Stimulated activated CD8-positive, alpha-beta memory T cell treated with anti-CD3 and anti-CD28 coated beads, Interleukin-12 subunit alpha, Interleukin-12 subunit beta, amount 100 ng/mL, for 24 hours (primary cell): ENCODE results near the gene GPC1.

Source experiments
- DNase-seq: peaks from one replicate; pipeline ENCODE4 v3.0.0-alpha.2; 2020; ENCODE audit errors: extremely low read depth

The GPC1 gene

DNA sequence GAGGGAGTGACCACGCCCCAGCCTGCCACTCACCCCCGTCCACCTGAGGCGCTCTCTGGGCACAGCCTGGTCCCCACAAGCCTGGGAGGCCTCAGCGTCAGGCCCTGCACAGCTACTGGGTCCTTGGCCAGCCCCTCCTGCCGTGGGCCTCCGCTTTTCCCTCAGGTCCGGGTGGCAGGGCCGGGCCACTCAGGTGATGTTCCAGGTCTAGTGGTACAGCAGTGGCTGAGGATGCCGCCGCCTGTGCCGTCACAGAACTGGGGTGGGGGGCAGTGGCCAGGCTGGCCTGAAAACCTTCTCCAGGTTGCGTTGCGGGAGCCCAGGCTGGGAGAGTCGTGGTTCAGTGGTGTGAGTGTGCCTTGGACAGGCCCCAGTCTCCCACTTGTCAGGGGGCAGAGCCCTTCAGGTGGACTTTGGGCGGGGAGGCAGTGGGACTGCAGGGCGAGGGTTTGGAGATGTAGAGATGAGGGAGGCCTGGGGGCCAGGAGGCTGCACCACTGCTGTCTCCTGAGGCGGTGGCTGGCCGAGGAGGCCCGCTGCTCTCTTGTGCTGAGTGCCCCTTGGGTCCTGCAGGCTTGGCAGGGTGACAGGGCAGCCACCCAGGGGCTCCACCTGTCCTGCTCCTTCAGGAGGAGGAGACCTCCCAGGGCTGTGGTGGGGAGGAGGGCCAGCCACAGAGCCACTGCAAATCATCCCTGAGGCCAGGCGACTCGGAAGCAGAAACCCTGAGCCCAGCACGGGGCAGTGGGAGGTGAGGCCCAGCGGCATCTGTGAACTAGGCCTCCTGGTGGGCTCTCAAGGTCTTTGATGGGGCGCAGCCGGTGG lies 7.6 kb downstream of the GPC1 start:
- DNase-seq: no peak

DNA sequence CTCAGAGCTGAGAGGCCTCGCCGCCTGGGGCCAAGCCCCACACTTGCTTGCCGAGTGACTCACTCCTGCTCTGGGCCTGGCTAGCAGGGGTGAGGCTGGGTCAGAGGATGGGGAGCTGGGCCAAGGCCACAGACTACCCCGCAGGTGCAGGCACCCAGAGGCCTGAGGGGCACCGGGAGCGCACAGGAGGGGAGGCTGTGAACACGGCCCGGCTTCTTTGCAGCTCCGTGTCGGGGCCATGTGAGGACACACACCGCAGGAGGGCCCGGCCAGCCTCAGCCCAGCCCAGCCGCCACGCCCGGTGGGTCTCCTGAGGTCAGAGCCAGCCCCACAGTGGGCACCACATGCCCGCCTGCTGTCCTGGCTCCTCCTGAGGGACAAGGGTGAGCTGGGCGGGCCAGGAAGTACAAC lies 8.4 kb downstream of the GPC1 start:
- no peak for DNase-seq

DNA sequence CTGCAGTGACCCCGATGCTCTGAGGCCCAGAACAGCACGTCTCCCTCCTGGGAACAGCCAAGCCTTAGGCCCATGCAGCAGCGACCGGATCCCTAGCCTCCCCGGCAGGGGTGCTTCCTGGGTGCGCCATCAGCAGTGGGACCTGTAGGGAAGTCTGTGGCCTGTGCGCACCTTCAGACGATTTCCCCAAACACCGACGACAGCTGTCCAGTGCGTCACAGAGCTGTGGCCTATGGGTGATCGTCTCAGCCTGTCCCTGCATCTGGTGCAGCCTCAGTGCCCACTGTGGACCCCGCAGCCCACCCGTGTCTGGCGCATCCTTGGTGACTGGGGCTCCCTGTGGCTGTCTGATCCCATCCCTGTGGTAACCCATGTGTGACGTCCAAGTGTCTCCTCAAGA lies 9.0 kb downstream of the GPC1 start:
- DNase-seq: no peak

DNA sequence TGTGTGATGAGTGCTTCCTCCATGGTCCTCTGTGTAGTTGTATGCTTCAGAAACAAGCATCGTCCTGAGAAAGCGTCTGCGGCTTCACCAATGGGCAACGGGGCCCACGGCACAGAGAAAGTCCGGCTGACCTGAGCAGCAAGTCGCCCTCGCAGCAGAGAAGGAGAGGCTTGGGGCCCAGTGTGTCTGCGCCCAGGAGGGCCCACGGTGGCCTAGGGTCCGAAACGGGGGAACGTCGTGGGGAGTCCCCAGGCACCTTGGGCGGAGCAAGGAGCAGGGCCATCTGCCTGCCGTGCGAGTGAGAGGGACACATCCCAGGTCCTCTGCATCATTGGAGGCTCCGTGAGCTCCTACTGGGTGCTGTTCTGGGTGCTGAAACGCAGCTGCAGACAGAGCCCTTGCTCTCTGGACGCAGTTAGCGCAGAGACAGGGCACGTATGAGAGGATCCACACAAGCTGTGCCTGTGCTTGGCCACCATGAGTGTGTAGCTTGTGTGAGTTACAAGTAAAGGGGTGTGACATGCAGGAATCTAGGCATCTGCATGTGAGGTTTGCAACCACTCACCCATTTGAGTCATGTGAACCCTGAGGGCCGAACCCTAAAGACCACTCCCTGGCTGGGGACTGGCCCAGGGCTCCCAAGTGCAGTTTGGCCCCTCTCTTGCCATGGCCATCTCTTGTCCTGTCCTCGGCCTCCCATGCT lies 10.6 kb downstream of the GPC1 start:
- DNase-seq: no peak

DNA sequence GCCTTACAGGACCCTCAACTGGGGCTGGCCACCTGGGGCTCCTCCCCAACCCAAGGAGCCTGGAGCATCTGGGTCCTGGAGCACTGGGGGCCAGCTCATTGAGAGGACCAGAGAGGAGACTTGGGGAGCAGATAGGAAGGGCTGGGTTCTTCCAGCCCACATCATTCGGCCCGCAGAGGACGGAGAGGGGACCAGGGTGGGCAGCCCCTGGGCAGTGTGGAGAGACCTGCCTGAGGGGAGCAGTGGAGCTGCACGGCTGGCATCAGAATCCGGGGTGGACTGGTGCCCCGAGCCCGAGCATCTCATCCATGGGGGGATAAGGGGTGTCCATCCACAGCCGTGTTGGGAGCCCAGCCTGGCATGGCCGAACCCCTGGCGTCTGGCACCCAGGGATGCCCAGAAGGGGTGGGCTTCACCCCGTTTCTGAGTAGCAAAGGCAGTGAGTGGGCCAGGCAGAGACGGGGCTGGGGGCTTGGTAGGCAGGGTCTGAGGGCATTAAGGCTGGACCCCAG lies 11.3 kb downstream of the GPC1 start:
- no peak for DNase-seq

DNA sequence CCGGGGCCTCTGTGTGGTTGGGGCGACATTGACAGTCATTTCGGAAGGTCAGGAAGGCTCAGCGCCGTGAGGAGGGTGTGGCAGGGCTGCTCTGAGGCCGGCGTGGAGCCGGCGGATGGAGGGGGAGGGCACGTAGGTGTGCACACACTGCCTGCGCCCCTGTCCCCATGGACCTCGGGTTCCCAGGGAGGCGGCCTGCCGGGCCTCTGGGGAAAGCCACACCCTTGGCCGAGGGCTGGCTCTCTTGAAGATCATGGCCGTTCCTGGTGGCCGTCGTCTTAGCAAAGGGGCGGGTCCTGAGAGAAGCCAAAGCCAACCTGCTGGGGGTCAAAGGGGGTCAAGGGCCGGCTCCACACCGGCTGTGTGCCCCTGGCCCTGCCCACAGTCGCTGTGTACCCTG lies 11.9 kb downstream of the GPC1 start:
- DNase-seq: no peak

DNA sequence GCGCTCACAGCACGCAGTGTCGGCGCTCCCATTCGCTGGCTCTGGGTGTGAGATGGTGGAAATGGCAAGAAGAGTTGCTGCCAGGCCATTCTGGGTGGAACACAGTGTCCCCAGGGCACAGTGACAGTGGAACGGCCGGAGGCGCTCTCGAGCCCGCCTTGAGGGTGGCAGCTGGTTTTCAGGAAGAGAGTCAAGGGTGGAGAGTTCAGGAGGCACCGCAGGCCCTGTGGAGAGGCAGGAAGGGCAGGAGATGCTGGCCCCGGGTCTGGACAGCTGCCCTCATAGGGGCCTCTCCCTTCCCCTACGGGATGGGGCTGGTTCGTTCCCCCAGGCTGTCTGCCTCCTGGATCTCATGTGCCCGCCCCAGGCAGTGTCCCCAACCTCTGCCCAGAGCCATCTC lies 12.5 kb downstream of the GPC1 start:
- no peak for DNase-seq

DNA sequence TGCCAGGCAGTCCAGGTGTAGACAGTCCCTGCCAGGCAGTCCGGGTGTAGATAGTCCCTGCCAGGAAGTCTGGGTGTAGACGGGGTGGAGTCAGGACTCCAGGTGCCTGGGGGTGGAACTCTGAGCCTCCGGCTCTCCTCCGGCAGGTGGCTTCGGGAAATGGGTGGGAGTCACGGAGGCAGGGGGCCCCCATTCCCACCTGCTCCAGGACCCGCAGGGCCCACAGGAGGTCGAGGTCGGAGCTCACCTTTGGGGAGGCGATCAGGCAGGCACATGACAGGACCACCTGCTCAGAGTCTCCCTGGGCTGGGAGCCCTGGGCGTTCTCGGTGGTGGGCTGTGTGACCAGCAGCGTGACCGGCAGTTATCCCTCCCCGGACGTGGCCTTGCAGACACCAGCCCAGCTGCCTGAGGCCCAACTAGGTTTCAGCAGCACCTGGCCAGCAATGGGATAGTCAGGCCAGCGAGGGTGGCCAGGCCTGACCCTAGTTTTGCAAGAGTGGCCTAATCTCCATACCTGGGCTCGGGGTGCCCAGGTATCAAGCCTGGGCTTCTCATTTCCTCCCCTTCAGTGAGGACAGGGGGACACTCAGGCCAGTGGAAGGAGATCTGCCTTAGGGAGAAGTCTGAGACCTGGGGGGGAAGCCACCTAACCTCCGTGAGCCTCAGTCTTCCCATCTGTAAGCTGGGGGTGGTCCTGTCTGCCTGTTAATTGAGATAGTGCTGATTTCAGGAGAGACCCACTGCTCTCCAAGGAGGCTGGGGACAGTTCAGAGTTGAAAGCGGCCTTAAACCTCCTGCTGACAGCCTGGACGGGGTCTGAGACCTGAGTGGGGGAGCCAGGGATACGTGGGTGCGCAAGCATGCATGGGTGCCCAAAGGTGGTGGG lies 13.2 kb downstream of the GPC1 start:
- DNase-seq: no peak

DNA sequence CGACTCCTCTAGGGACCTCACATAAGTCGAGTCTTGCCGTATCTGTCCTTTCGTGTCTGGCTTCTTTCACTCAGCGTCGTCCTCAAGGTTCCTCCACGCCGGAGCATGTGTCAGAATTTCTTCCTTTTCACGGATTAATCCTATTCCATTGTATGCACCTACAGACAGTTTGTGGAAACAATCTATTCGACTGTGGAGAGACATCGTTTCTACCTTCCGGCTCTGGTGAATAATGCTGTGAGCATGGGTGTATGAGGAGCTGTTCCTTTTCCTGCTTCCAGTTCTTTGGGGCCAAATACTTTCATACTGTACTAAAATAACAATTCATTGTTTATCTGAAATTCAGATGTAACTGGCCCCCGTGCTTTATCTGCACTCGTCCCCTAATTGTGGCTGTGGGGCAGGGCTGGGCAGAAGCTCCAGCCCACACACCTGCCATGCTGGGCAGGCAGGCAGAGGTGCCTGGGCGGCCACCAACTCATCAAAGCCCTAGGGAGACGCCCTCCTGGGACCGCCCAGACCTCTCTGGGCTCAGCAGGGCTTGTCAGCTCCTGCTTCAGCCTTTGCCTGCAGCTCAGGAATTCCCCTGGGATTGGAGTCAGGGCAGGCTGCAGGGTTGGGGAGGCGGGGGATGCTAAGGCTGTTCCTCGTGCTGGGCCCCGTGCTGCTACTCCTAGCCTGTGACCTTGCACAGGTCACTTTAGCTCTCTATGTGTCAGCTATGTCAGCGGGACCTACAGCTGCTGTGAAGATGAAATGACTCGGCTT lies 14.5 kb downstream of the GPC1 start:
- DNase-seq: no peak

DNA sequence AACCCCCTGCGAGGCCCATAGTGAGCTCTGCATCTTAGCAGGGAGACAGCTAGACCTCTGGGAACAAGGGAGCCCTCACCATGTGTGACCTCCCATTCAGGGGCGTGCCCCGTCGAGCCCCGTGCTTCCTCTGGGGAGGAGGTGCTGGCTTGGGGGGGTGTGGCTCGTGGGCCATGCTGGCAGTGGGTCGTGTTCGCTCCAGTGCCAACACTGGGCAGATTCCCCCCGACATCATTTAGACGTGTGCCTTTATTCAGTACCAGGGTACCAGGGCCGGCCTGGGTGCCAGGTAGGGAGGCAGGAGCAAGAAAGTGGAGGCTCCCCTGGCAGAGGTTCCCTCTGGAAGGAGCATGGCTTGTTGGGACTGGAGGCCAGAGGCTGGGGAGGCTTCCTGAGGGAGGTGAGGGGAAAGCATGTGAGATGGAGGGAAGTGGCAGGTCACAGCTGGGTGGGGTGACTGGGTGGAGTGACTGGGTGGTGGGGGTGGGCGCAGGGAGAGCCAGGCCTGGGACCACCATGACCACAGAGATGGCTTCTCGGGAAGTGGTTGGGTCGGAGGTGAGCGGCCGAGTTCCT lies 15.2 kb downstream of the GPC1 start:
- DNase-seq: no peak

DNA sequence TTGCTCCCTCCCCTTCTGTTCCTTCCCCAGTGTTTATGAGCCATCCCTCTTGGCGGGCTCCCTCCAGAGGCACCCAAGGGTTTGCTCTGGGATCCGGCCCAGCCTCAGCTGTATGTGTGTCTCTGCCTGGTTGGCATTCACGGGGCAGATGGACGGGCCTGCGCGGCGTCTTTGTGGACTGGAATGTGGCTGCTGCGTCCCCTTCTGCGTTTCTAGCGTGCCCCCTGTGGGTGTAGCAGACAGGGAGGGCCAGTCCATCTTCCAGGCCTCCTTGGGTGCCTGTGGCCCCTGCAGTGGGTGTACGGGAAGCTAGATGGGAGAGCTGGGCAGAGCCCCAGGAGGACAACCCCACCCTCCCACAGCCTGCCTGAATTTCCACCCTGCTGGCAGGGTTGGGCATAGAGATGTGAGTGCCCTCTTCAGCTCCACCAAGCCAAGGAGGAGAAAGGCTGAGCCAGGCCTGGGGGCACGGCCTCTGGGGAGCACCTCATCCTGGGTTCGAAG lies 15.7 kb downstream of the GPC1 start:
- DNase-seq: no peak

DNA sequence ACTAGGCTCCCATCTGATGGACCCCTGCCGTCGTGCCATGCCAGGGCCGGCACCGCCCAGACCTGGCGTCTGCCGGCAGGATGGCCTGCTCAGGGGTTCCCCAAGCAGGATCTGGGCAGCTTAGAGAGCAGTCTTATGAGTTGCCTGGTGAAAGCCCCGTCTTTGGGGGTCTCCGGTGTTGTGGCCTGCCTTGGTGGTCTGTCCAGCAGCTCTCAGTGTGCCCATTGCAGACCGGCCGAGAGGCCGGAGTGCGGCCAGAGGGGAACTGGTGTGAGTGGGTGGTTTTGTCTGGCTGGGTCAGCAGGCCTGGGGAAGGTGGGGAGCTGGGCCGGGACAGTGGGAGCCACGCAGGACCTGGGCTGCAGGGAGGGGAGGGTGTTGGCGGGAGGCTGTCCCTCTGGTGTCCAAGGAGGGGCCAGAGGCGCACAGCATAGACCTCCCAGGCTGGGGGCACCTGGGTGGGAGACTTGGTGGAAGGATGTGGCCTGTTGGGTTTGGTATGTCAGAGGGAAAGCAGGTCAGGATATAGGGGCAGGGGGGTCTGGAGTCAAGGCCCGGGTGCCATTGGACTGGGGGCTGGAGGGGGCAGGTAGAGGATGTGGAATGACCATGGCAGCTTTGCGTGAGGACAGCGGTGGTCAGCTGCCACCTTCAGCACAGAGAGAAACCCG lies 16.5 kb downstream of the GPC1 start:
- DNase-seq: no peak

DNA sequence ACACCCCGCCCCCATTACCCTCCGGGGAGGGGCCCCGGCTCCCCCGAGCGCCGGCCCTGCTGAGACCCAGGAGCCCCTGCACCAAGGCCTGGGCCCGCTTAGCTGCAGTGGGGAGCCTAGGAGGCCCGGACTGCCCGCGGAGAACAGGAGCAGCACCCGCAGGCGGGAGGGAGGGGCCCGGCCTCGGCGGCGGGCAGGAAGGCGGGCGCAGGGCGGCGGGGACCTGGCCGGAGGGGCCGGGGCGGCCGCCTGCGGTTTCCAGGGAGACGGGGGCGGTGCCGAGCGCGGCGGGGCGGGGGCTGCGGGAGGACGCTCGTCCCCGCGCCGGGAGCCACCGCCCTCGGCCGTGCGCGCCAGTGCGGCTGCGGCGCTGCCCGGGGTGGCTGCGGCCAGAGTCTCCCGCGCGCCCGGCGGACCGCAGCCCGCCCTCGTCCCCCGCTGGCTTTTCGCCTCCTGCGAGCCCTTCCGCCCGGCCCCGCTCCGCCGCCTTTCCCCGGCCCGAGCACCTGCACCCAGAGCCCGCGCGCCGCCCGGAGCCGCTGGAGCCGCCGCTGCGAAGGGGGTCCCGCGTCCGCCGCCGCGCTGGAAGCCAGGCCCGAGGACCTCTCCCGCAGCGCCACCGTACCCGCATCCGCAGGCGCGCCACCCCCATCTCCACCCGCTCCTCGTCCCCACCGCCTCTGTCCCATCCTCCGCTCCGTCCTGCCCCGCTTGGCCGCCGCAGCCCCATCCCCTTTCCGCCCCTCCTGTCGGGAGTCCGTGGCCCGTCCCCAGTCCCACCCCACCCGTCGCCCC lies 17.2 kb downstream of the GPC1 start:
- no peak for DNase-seq

DNA sequence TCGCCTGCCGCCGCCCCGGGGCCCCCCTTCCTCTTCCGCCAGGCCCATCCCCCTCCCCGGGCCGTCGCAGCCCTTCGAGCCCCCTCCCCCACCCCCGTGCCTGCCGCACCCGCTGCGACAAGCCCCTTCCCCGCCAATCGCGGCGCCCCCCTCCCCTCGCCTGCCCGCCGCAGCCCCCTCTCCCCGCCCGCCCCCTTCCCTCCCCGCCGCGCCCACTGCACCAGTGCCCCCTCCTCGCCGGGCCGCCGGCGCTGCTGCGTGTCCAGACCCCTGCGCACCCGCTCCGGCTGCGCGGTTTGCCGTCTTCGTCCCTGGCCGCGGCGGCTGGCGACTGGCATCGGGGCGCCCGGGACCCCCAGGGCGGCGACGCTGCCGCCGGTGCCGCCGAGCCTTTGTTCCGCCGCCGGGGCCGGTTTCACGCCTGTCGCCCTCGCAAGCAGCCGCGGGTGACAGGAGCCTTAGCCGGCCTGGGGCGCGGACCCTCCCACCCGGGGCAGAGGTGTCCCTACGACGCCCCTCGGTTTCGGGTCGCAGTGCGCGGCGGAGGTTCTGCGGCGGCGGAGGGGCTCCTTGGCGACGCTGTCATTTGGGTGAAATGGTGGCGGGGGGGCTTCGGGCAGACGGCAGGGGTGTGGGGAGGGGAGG lies 18.1 kb downstream of the GPC1 start:
- no peak for DNase-seq

DNA sequence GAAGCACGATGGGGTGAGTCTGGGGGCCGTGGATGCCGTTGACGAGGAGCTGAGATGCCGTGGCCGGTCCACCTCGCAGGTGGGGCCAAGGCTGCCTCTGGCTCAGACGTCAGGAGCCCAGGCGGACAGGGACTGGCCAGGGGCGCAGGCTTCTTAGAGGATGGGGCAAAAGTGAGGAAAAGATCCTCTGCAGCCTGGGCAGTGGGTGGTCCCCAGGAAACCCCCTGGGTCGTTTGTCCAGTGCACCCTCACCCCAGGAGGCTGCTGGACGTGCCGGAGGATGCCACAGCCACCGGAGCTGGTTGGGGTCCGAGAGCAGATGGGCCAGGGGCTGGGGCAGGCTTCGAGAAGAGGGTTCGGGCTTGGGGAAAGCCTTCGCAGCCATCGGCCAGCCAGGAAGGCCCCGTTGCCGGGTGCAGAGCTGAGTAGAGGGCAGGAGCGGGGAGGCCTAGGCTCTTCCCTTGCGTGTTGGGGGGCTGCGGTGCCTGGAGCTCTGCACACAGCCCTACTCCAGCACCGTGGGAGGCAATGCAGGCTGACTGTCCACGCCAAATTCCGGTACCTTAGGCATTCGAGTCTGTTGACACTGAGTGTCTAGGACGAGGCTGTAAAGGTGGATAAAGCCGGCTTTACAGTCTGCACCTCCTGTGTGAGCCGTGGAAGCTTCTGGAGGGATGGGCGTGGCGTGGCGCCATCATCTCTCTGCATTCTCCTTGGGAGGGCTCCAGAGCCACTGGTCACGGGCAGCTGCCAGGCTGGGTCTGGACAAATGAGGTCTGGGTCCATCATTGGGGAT lies 18.8 kb downstream of the GPC1 start:
- DNase-seq: no peak

DNA sequence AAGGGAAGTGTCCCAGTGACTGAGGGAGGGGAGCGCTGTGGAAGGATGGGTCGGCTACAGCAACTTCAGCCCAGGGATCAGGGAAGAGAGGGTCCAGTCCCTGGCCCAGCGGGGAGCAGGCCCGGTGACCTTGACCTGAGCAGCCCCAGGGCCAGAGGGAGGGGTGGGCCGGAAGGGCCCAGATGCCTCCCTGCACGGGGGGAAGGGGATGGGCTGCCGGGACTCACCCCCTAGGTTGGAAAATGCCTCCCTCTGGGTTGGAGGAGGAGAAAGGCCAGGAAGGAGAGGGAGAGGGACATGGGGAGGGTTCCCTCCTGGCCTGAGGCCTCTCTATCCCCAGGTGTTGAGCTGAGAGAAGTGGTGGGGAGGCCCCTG lies 19.8 kb downstream of the GPC1 start:
- DNase-seq: no peak

DNA sequence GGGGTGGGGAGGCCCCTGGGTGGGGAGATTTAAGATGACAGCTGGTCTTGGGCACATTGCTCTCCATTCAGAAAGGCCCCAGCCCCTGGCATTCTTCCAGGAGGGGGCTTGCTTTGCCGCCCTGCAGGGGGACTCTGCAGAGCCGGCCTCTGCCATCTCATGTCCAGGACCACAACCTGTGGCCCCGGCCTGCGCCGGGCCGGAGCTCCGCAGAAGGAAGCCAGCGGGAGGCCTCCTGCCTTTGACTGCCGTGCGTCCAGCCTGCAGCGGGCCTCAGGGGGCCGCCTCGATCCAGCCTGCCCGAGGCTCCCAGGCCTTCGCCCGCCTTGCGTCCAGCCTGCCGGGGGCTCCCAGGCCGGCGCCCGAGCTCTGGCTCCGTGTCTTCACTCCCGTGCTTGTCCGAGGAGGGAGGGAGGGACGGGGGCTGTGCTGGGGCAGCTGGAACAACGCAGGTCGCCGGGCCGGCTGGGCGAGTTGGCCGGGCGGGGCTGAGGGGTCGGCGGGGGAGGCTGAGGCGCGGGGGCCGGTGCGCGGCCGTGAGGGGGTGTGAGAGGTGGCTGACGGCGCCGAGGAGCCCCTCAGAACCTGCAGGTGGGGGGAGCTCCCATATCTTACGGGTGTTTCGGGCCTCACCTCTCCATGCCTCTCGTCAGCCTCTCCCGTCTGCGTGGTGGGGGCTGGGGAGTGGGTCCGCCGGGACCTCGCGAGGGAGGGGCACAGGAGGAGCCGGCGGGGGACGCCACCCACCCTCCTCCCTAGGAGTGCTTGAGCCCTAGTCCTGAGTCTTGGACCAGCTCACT lies 20.4 kb downstream of the GPC1 start:
- no peak for DNase-seq
